DMS53 (cell line): Measurements from ENCODE around the gene PSMB3.

Experiments used
- DNase-seq: peaks from one replicate; lab custom pipeline; 2025; lab: John Stamatoyannopoulos, UW

PSMB3 gene

DNA sequence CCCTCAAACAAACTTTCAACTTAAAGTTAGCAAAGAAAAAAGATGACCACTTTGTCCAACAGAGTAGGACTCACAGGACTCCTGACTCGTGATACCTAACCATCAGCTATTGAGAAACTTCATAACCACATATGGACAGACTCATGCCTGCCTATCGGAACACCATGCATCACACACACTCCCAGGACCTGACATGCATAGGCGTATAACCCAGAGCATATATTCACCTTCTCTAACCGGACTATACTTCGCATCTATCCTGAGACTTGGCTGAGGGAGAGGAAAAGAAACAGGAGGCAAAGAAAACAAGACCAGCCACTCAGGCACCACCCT lies 44.6 kb downstream of the PSMB3 start:
- DNase-seq: no peak

DNA sequence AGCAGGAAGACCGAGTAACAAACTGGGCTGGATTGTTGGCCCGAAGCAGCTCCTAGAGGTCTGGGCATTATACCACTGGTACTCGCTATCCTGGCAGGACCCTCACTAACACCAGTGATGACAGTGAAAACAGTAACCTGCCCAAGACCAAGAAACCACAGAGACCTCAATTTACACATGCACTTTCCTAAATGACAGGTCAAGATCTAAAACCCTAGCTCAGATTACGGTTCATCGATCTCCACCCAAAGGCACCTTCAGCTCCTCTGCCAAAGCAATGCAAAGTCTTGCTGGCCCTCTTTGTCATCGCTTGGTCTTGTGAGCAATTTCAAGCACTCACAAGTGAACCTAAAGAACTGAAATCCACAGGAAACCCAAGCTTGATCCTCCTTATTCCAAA lies 45.3 kb downstream of the PSMB3 start:
- no peak for DNase-seq

DNA sequence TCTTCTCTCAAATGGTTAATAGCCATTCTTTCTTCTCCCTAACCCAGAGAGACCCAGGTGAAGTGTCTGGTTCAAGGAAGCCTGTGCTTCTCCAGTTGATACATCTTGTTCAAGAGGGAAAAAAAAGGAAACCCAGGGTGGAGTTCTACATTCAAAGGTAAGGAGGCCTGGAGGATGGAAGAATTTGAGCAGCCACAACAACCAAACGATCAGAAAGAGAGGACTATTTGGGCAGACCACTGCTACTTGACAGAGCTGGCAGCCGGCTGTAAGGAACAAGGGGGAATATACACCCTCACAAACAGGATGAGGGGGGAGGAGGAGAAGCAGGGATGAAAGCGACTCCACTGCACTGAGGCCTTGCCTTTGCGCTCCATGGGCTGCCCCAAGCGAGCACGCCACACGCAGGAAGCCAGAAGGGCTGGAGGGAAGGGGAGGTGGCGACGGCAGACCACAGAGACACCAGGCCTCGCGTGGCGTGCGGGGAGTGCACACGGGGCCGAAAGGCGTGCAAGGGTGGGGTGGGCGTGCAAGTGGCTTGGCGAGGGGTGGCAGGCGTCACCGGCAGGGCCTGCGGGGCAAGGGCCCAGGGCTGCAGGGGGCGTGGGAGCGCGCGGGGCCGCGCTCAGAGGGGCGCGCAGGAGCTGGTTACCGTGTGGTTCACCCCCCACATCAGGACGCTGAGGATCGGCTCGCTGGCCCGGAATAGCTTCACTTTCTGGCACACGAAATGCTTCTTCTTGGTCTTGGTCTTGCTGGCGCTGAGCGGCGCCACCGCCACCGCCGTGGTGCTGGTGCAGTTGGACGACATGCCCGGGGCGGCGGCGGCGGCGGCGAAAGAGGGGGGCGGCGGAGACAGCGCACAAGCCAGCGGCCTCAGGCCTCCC lies 46.3 kb downstream of the PSMB3 start:
- peak; percentile 64 for DNase-seq

DNA sequence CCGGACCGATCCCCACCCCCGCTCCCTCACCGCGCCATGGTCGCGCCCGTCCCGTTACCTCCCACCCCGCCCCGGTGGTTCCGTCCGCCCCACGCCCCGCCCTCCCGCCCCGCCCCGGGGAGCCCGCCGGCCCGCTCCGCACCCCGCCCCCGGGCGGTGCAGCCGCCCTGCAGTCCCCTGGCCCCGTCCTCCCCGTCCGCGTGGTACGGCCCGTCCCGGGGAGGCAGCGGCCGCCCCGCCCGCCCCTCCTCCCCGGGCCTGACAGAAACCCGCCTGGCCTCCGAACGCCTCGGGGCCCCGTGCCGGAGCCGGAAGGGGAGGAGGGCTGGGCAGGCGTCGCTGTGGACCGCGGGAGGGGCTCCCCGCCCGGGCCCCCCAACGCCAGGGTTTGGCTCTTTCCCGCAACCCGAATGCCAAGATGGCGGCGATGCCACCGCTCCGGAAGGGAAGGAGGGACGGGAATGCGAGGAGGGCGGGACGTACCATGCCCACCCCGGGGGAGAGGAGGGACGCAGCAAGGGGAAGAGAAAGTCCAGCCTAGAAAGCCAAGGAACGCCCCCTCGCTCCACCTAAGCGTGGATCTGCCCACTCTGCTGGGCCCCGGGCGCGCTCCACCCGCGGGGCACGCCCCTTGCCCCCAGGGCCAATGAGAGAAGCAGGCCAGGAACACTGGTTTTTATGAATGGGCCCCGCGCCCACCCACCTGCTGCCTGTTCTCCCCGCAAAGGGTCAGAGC lies 47.1 kb downstream of the PSMB3 start, which contains the start of gene PIP4K2B:
Gene PIP4K2B (minus strand): TSS at position 56 of the 736 bp plus-strand sequence. CDS start 132 bp downstream, outside the sequence.
- DNase-seq: peak; percentile 98

DNA sequence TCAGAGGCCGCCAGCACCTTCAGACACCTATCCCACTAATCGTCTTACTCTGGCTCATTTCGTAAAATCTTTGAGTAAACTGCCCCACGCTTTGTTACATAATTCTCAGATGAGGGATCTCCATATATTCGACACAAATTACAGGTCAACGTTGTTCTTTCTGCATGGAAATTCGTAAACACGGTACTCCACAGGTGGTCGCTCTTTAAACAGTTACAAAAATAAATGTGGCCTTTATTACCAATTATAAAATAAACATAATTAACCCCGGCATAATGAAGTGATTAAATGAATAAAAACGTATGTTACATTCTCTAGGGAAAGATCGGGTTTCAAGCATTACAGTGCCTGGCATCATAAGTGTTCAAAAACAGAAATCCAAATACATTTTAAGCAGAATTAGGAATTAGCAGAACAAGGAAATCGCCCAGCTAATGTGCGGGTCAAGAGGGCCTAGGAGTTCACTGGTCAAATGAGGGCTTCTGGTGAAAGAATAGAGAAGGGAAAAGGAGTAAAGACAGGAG lies 47.8 kb downstream of the PSMB3 start:
- DNase-seq: peak; percentile 9

DNA sequence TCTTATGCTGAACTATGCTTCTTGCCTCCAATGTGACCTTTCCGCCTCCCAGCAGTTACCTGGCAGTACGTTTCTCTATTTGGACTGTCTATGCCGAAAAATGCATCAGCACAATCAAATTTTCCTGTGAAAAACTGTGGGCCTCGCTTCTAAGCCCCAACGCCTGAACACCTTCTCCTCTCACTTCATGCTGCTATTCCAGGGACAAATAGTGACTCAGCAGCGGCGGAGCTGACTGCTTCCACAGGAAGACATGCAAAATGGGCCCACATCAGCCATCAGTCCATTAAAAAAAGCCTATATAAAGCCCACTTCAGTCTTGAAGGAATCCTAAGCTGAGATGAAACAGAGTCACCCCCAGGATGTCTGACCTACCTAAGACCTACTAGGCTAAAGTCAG lies 57.3 kb downstream of the PSMB3 start:
- no peak for DNase-seq
